H1 (cell line): ENCODE measurements around the gene DIP2C. TPM values are rescaled to one million over a fixed set of nuclear protein-coding genes. Genes with fewer than 3 reads are reported as not detected.

Experiments
- CTCF ChIA-PET: fragments of 300-600 bp; sonication (Branson Sonifier 250); formaldehyde crosslinking; loops from one replicate; lab custom pipeline; 2021; ENCODE audit not compliant: partially characterized antibody; lab: Charles Lee
- POLR2A ChIA-PET: fragments of 300-600 bp; sonication (Branson Sonifier 250); formaldehyde crosslinking; loops from one replicate; lab custom pipeline; 2021; ENCODE audit warnings: inconsistent platforms; ENCODE audit not compliant: partially characterized antibody; lab: Charles Lee
- DNase-seq, 2 experiments: peaks; one replicate each; pipeline versions ENCODE4 v3.0.0 to v3.0.0-alpha.2; 2010 to 2022; ENCODE audit warnings: low spot score in 2 of 2, low read depth in 1 of 2, mixed read lengths in 1 of 2
- FAIRE-seq: peaks from 2 replicates; lab custom pipeline; 2011; peaks lifted over from hg19 to GRCh38; lab: Jason Lieb, UNC
- H2AFZ ChIP-seq: 2 replicates; pipeline ENCODE4 v1.8.1; 2012; ENCODE audit warnings: low read length, inconsistent platforms
- H2AK5ac ChIP-seq: 2 replicates; pipeline ENCODE4 v1.6.1; 2013; ENCODE audit warnings: low read depth, low read length
- H2BK120ac ChIP-seq: replicated peaks from 2 replicates; pipeline ENCODE3; 2013; ENCODE audit warnings: low read depth, low read length, inconsistent platforms
- H2BK12ac ChIP-seq: 2 replicates; pipeline ENCODE4 v1.6.1; 2013; ENCODE audit warnings: low read depth, low read length
- H2BK15ac ChIP-seq: 2 replicates; pipeline ENCODE4 v1.6.1; 2013; ENCODE audit warnings: low read length
- H2BK20ac ChIP-seq: 2 replicates; pipeline ENCODE4 v1.6.1; 2013; ENCODE audit warnings: low read length
- H2BK5ac ChIP-seq: 2 replicates; pipeline ENCODE4 v1.6.1; 2013; ENCODE audit warnings: low read depth, low read length
- H3K14ac ChIP-seq: 2 replicates; pipeline ENCODE4 v1.6.1; 2013; ENCODE audit warnings: inconsistent platforms; ENCODE audit not compliant: insufficient read length
- H3K18ac ChIP-seq: 2 replicates; pipeline ENCODE4 v1.6.1; 2013; ENCODE audit warnings: low read length; ENCODE audit errors: extremely low read depth
- H3K23ac ChIP-seq: 2 replicates; pipeline ENCODE4 v1.6.1; 2013; ENCODE audit warnings: inconsistent platforms; ENCODE audit not compliant: insufficient read length
- H3K23me2 ChIP-seq: 2 replicates; pipeline ENCODE4 v1.6.1; 2013; ENCODE audit warnings: low read depth, low read length
- H3K27ac ChIP-seq: 2 replicates; pipeline ENCODE4 v1.6.1; 2011; ENCODE audit warnings: low read depth, low read length, inconsistent platforms
- H3K27me3 ChIP-seq, 4 experiments: replicated peaks in 1 of 4; 1 replicate in 1 of 4; 2 replicates in 3 of 4; pipeline versions ENCODE4 v1.6.1 to v1.8.1; 2011 to 2013; ENCODE audit warnings: low read length in 3 of 4, mild to moderate bottlenecking in 3 of 4, inconsistent platforms in 2 of 4, mixed read lengths in 2 of 4, moderate library complexity in 1 of 4; ENCODE audit not compliant: control insufficient read depth in 3 of 4, insufficient read depth in 3 of 4; ENCODE audit errors: extremely low read depth in 1 of 4
- H3K36me3 ChIP-seq, 4 experiments: 2 replicates each; pipeline versions ENCODE4 v1.6.1 to v1.8.1; 2011 to 2013; ENCODE audit warnings: mild to moderate bottlenecking in 4 of 4, low read length in 3 of 4, moderate library complexity in 2 of 4, control low read depth in 1 of 4, inconsistent platforms in 1 of 4; ENCODE audit not compliant: insufficient read depth in 4 of 4, control insufficient read depth in 2 of 4
- H3K4ac ChIP-seq: replicated peaks from 2 replicates; pipeline ENCODE3; 2013; ENCODE audit warnings: low read length, low read depth, mixed read lengths, inconsistent platforms; ENCODE audit not compliant: insufficient read length
- H3K4me1 ChIP-seq, 4 experiments: replicated peaks in 1 of 4; 1 replicate in 1 of 4; 2 replicates in 3 of 4; pipeline versions ENCODE4 v1.6.1 to v1.8.1; 2011 to 2013; ENCODE audit warnings: low read length in 3 of 4, inconsistent platforms in 2 of 4, mixed read lengths in 1 of 4; ENCODE audit not compliant: insufficient read depth in 4 of 4, control insufficient read depth in 3 of 4
- H3K4me2 ChIP-seq, 2 experiments: 2 replicates each; pipeline versions ENCODE4 v1.6.1 to v1.8.1; 2011 to 2013; ENCODE audit warnings: low read depth in 2 of 2, low read length in 2 of 2, control low read depth in 1 of 2, inconsistent platforms in 1 of 2, mild to moderate bottlenecking in 1 of 2; ENCODE audit not compliant: insufficient read depth in 1 of 2
- H3K4me3 ChIP-seq, 4 experiments: fragments of 200-600, 300-600 bp in 1 of 4; sonication (generic), shearing (Covaris generic), sonication (Bioruptor Twin) in 1 of 4; 2 replicates each; pipeline versions ENCODE4 v1.5.1 to v1.8.1; 2011 to 2016; ENCODE audit warnings: low read length in 4 of 4, low read depth in 3 of 4, control low read depth in 2 of 4, inconsistent platforms in 2 of 4, mild to moderate bottlenecking in 2 of 4, mixed read lengths in 1 of 4, moderate library complexity in 1 of 4; ENCODE audit not compliant: insufficient read depth in 2 of 4; ENCODE audit errors: extremely low read depth in 1 of 4
- H3K56ac ChIP-seq: replicated peaks from 2 replicates; pipeline ENCODE3; 2013; ENCODE audit warnings: low read depth, mild to moderate bottlenecking, mixed read lengths, low read length, inconsistent platforms; ENCODE audit not compliant: insufficient read length
- H3K79me1 ChIP-seq: 2 replicates; pipeline ENCODE4 v1.6.1; 2013; ENCODE audit warnings: low read depth, low read length, control low read depth
- H3K79me2 ChIP-seq, 2 experiments: 2 replicates each; pipeline versions ENCODE4 v1.6.1 to v1.8.1; 2012 to 2013; ENCODE audit warnings: low read length in 2 of 2, mild to moderate bottlenecking in 2 of 2, inconsistent platforms in 1 of 2; ENCODE audit not compliant: insufficient read depth in 2 of 2, control insufficient read depth in 1 of 2
- H3K9ac ChIP-seq, 4 experiments: replicated peaks in 1 of 4; 1 replicate in 1 of 4; 2 replicates in 3 of 4; pipeline versions ENCODE4 v1.6.1 to v1.8.1; 2011 to 2013; ENCODE audit warnings: low read depth in 3 of 4, low read length in 3 of 4, control low read depth in 2 of 4, mild to moderate bottlenecking in 2 of 4, moderate library complexity in 2 of 4, inconsistent platforms in 1 of 4; ENCODE audit errors: extremely low read depth in 1 of 4
- H3K9me3 ChIP-seq, 2 experiments: 2 replicates each; pipeline versions ENCODE4 v1.6.1 to v1.8.1; 2012 to 2013; ENCODE audit warnings: mild to moderate bottlenecking in 2 of 2, moderate library complexity in 2 of 2, control low read depth in 1 of 2, inconsistent platforms in 1 of 2, low read depth in 1 of 2, low read length in 1 of 2, mixed read lengths in 1 of 2; ENCODE audit not compliant: insufficient read depth in 2 of 2
- H4K20me1 ChIP-seq, 2 experiments: replicated peaks in 1 of 2; 2 replicates each; pipeline versions ENCODE3 to v1.8.1; 2011 to 2013; ENCODE audit warnings: inconsistent platforms in 2 of 2, low read length in 2 of 2, mild to moderate bottlenecking in 1 of 2; ENCODE audit not compliant: insufficient read depth in 2 of 2, control insufficient read depth in 1 of 2
- H4K5ac ChIP-seq: 2 replicates; pipeline ENCODE4 v1.6.1; 2013; ENCODE audit warnings: low read length, low read depth, mixed read lengths, inconsistent platforms; ENCODE audit not compliant: insufficient read length
- H4K8ac ChIP-seq: 2 replicates; pipeline ENCODE4 v1.8.0; 2013; ENCODE audit warnings: mild to moderate bottlenecking, moderate library complexity, low read length, inconsistent platforms; ENCODE audit not compliant: insufficient read depth; ENCODE audit errors: extremely low read depth
- H4K91ac ChIP-seq: replicated peaks from 2 replicates; pipeline ENCODE3; 2013; ENCODE audit warnings: low read length, mixed read lengths, inconsistent platforms; ENCODE audit not compliant: insufficient read length
- HDAC2 ChIP-seq, 2 experiments: fragments of 300-600 bp in 1 of 2; sonication (generic) in 1 of 2; IDR thresholded peaks; 2 replicates each; pipeline ENCODE4 v1.6.1; 2011 to 2012; ENCODE audit warnings: low read depth in 2 of 2, low read length in 2 of 2, mild to moderate bottlenecking in 2 of 2, moderate library complexity in 2 of 2, borderline replicate concordance in 1 of 2, inconsistent platforms in 1 of 2
- HDAC6 ChIP-seq: IDR thresholded peaks from one replicate; pipeline ENCODE4 v1.7.1; 2012; ENCODE audit warnings: low read depth, mild to moderate bottlenecking, inconsistent platforms, low read length, moderate library complexity
- NRF1 ChIP-seq: IDR thresholded peaks from 2 replicates; pipeline ENCODE4 v1.6.1; 2011; ENCODE audit warnings: mild to moderate bottlenecking, low read depth, low read length, improper control_type of control experiment
- SIX5 ChIP-seq: IDR thresholded peaks from 2 replicates; pipeline ENCODE4 v1.6.1; 2011; ENCODE audit warnings: mild to moderate bottlenecking, low read depth, low read length
- SUZ12 ChIP-seq: fragments of 200-600 bp; sonication (generic); IDR thresholded peaks from 2 replicates; pipeline ENCODE4 v1.6.1; 2012; ENCODE audit warnings: mild to moderate bottlenecking, inconsistent platforms, low read length, moderate library complexity, mixed read lengths
- whole genome bisulfite sequencing, 2 experiments: shearing (Covaris generic) in 1 of 2; methylation state at CpG; one replicate each; pipeline versions ENCODE4 v1.1.6 to v1.1.7; 2013 to 2015; ENCODE audit warnings: low lambda C conversion rate in 2 of 2, mixed read lengths in 2 of 2, inconsistent platforms in 1 of 2, low coverage in 1 of 2, missing lambda C conversion rate in 1 of 2; ENCODE audit not compliant: insufficient replicate concordance in 2 of 2, insufficient coverage in 1 of 2, insufficient read length in 1 of 2; ENCODE audit errors: extremely low coverage in 1 of 2, missing lambda C conversion rate in 1 of 2; 5-methylcytosine and 5-hydroxymethylcytosine counted together
- polyA plus RNA-seq, 7 experiments: library from polyadenylated mRNA; depleted of rRNA in 3 of 7; stranded (reverse) in 5 of 7; unstranded in 2 of 7; fragments of >200 nt in 5 of 7; fragments of 200-250 nt in 2 of 7; gene quantifications; 1 replicate in 5 of 7; 2 replicates in 1 of 7; 4 replicates in 1 of 7; pipeline versions ENCODE4 v1.2.1 to v1.2.3, GENCODE V29; 2011 to 2013; ENCODE audit warnings: missing spikeins in 2 of 7, mixed read lengths in 2 of 7
- total RNA-seq: library from RNA; stranded (reverse); fragmentation: NEBNext Ultra II Directional; extraction: Animal tissue kit (Norgen Biotek cat#: 25700); gene quantifications from 2 replicates; pipeline ENCODE4 v1.2.1, GENCODE V29; 2021

Gene DIP2C
- total and polyA plus RNA-seq, 2 of the 8 experiments (the other 6 are each of a cell fraction or from before 2014, with no cell fraction given) = 3.8 to 9.3 TPM

- H2BK5ac ChIP-seq = 0 out of 2 replicates have a peak overlapping the region, but pooled peaks have one; percentile 9
- H4K91ac ChIP-seq = no peak overlapping the region
- TF ChIP-seq SIX5 (no peak), SUZ12 (no peak), NRF1 (no peak), HDAC2 (IDR thresholded peaks at IDR 0.05; ENCODE audit: borderline replicate concordance in 1 of 2, low read depth in 2 of 2, low read length in 2 of 2) (no peak), HDAC6 (no peak)
- no peak overlapping the region for H2BK120ac ChIP-seq
- H4K20me1 ChIP-seq = peaks cover 10% of the 10 kb centered on the region in 2 experiments
- peaks cover 4% of the 10 kb centered on the region for H3K79me1 ChIP-seq
- peaks cover 1% of the 10 kb centered on the region; the same call in 1 of the 2 replicates for H3K23me2 ChIP-seq
- H3K9me3 ChIP-seq = no peaks in the 10 kb centered on the region
- ChIA-PET POLR2A (interaction anchor here (1.7 kb wide), 1 partner anchor 11 kb away, joined by 4 read pairs; no protein-coding TSS in a partner anchor), CTCF (interaction anchor here (0.6 to 2.2 kb wide), 5 partner anchors 10 to 120 kb away, joined by 3 to 7 read pairs (median 3); no protein-coding TSS in a partner anchor)
- no peaks in the 10 kb centered on the region for H3K27me3 ChIP-seq
- no peak overlapping the region for H3K4ac ChIP-seq
- H3K79me2 ChIP-seq = peaks cover 0 to 6% of the 10 kb centered on the region in 2 experiments; a peak in 1 of 4 replicates
- DNase-seq (no peak), FAIRE-seq (no peak)
- no peak overlapping the region for H3K4me2 ChIP-seq
- H3K56ac ChIP-seq = no peak overlapping the region
- H3K36me3 ChIP-seq = no peaks in the 10 kb centered on the region
- peak overlapping the region; percentile 94 for H3K14ac ChIP-seq
- no peak overlapping the region for H2BK15ac ChIP-seq
- H2BK20ac ChIP-seq = no peak overlapping the region
- no peak overlapping the region for H3K27ac ChIP-seq
- no peak overlapping the region for H3K23ac ChIP-seq
- H3K4me3 ChIP-seq = no peak overlapping the region
- 87% methylated on average over 18 of the region's 19 CpGs; no CpG with 5 or more reads in 1 of the 2 experiments for WGBS, 2 experiments
- H3K18ac ChIP-seq = no peak overlapping the region
- H2AFZ ChIP-seq = no peak overlapping the region
- H3K4me1 ChIP-seq = peaks cover 9 to 21% (median 15%) of the 10 kb centered on the region in 4 experiments
- no peak overlapping the region for H2AK5ac ChIP-seq
- H4K8ac ChIP-seq = no peak overlapping the region
- H4K5ac ChIP-seq = no peak overlapping the region
- no peak overlapping the region for H3K9ac ChIP-seq
- no peak overlapping the region for H2BK12ac ChIP-seq
Observed at GRCh38 chr10:551373-552252, 137.9 kb downstream of the DIP2C start.
